ENCODE data around the gene FGGY. TPM values are rescaled to one million over a fixed set of nuclear protein-coding genes. Genes with fewer than 3 reads are reported as not detected.

FGGY gene
- total RNA-seq, 1 experiment from 2014 or later = 6.4 TPM

DNA sequence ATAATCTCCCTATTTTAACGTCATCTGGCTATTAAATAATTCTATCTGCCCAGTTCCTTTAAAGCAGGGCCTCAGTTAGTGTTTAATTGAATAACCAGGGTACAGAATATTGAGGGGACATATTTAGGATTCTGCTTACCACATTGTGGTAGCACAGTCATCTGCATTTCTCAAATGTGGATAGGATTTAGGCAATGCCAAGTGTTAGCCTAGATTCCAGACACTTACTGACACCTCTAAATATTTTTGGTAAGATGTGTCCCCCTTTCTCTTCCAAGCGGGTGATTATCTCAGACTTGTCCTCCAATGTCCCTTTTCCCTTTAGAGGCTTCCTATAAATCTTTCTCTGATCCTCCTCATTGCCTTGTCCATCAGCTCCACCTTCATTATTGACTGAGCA lies 357.1 kb downstream of the FGGY start:
- no peaks in the 10 kb centered on the region for H3K27me3 ChIP-seq (replicated peaks; ENCODE audit: control insufficient read depth, insufficient read depth, low read length)
- CTCF ChIA-PET = no interaction called here
- BruUV-seq (replicated peaks) = no TSS peak
- intact Hi-C loops (cut with micrococcal nuclease; ENCODE audit: unreplicated experiment) = no loop called here
- H3K4me3 Mint-ChIP-seq (ENCODE audit: unreplicated experiment) = no peak overlapping the region
- no peaks in the 10 kb centered on the region for H3K9me3 ChIP-seq
- H3K36me3 Mint-ChIP-seq (ENCODE audit: insufficient read depth, unreplicated experiment) = no peaks in the 10 kb centered on the region
- H3K36me3 ChIP-seq (ENCODE audit: control insufficient read depth, insufficient read depth, low read length) = no peaks in the 10 kb centered on the region
- DNase-seq = no peak
- H3K9me3 Mint-ChIP-seq (ENCODE audit: unreplicated experiment) = no peaks in the 10 kb centered on the region
- H3K4me1 Mint-ChIP-seq (ENCODE audit: low read depth, unreplicated experiment) = no peaks in the 10 kb centered on the region
- no peak overlapping the region for H3K4me3 ChIP-seq (ENCODE audit: low read depth, low read length)
- no peak overlapping the region for H3K27ac Mint-ChIP-seq (ENCODE audit: unreplicated experiment)
- POLR2A ChIA-PET = no interaction called here
- TF ChIP-seq CTCF (IDR thresholded peaks at IDR 0.05; ENCODE audit: insufficient read depth in 1 of 2, low read depth in 1 of 2, low read length in 1 of 2, severe bottlenecking in 1 of 2, unreplicated experiment in 1 of 2) = no peak
- H3K27me3 Mint-ChIP-seq (ENCODE audit: insufficient read depth, unreplicated experiment) = no peaks in the 10 kb centered on the region
- no peaks in the 10 kb centered on the region for H3K4me1 ChIP-seq

- no peak overlapping the region for H3K4me3 ChIP-seq (ENCODE audit: low read depth, low read length)
- DNase-seq = no peak
- H3K4me3 Mint-ChIP-seq (ENCODE audit: unreplicated experiment) = no peak overlapping the region
- TF ChIP-seq CTCF (IDR thresholded peaks at IDR 0.05; ENCODE audit: insufficient read depth in 1 of 2, low read depth in 1 of 2, low read length in 1 of 2, severe bottlenecking in 1 of 2, unreplicated experiment in 1 of 2) = no peak
- H3K4me1 ChIP-seq = no peaks in the 10 kb centered on the region
- CTCF ChIA-PET = no interaction called here
- POLR2A ChIA-PET = no interaction called here
- intact Hi-C loops (cut with micrococcal nuclease; ENCODE audit: unreplicated experiment) = no loop called here
- no peak overlapping the region for H3K27ac Mint-ChIP-seq (ENCODE audit: unreplicated experiment)
- H3K36me3 ChIP-seq (ENCODE audit: control insufficient read depth, insufficient read depth, low read length) = no peaks in the 10 kb centered on the region
- H3K36me3 Mint-ChIP-seq (ENCODE audit: insufficient read depth, unreplicated experiment) = no peaks in the 10 kb centered on the region
- H3K4me1 Mint-ChIP-seq (ENCODE audit: low read depth, unreplicated experiment) = no peaks in the 10 kb centered on the region
- no peaks in the 10 kb centered on the region for H3K27me3 ChIP-seq (replicated peaks; ENCODE audit: control insufficient read depth, insufficient read depth, low read length)
- H3K27me3 Mint-ChIP-seq (ENCODE audit: insufficient read depth, unreplicated experiment) = no peaks in the 10 kb centered on the region
- no peaks in the 10 kb centered on the region for H3K9me3 Mint-ChIP-seq (ENCODE audit: unreplicated experiment)
- BruUV-seq (replicated peaks) = no TSS peak
- H3K9me3 ChIP-seq = no peaks in the 10 kb centered on the region
These were observed 361.1 kb downstream of the FGGY start for GRCh38 chr1:59657873-59658465.

- Mint-ChIP-seq H3K27ac (ENCODE audit: unreplicated experiment) (no peak overlapping the region), H3K4me3 (ENCODE audit: unreplicated experiment) (no peak overlapping the region), H3K36me3 (ENCODE audit: insufficient read depth, unreplicated experiment) (no peaks in the 10 kb centered on the region), H3K27me3 (ENCODE audit: insufficient read depth, unreplicated experiment) (no peaks in the 10 kb centered on the region), H3K4me1 (ENCODE audit: low read depth, unreplicated experiment) (no peaks in the 10 kb centered on the region), H3K9me3 (ENCODE audit: unreplicated experiment) (peaks cover 10% of the 10 kb centered on the region)
- H3K36me3 ChIP-seq (ENCODE audit: control insufficient read depth, insufficient read depth, low read length) = no peaks in the 10 kb centered on the region
- ChIA-PET POLR2A (no interaction called here), CTCF (no interaction called here)
- no peak for TF ChIP-seq CTCF (IDR thresholded peaks at IDR 0.05; ENCODE audit: insufficient read depth in 1 of 2, low read depth in 1 of 2, low read length in 1 of 2, severe bottlenecking in 1 of 2, unreplicated experiment in 1 of 2)
- no peak for DNase-seq
- no peaks in the 10 kb centered on the region for H3K9me3 ChIP-seq
- intact Hi-C loops (cut with micrococcal nuclease; ENCODE audit: unreplicated experiment) = no loop called here
- H3K4me1 ChIP-seq = no peaks in the 10 kb centered on the region
- H3K27me3 ChIP-seq (replicated peaks; ENCODE audit: control insufficient read depth, insufficient read depth, low read length) = no peaks in the 10 kb centered on the region
- no TSS peak for BruUV-seq (replicated peaks)
- no peak overlapping the region for H3K4me3 ChIP-seq (ENCODE audit: low read depth, low read length)
These were observed 367.3 kb downstream of the FGGY start for GRCh38 chr1:59664166-59664565.

Measured in Caco-2 (cell line).